Activated naive CD8-positive, alpha-beta T cell treated with anti-CD3 and anti-CD28 coated beads for 36 hours (primary cell): Measurements from ENCODE around the gene ZFHX2. TPM values are rescaled to one million over a fixed set of nuclear protein-coding genes. Genes with fewer than 3 reads are reported as not detected.

Experiments
- DNase-seq: peaks from one replicate; pipeline ENCODE4 v3.0.0; 2021
- H3K27ac Mint-ChIP-seq: one replicate; pipeline ENCODE4 v1.8.0; 2022; ENCODE audit warnings: mild to moderate bottlenecking, moderate library complexity, mixed read lengths
- H3K27me3 Mint-ChIP-seq: one replicate; pipeline ENCODE4 v1.8.0; 2022; ENCODE audit warnings: mild to moderate bottlenecking, mixed read lengths
- H3K36me3 Mint-ChIP-seq: one replicate; pipeline ENCODE4 v1.8.0; 2021; ENCODE audit warnings: mild to moderate bottlenecking, mixed read lengths
- H3K4me1 Mint-ChIP-seq: one replicate; pipeline ENCODE4 v1.8.0; 2021; ENCODE audit warnings: mixed read lengths
- H3K4me3 Mint-ChIP-seq: one replicate; pipeline ENCODE4 v1.8.0; 2022; ENCODE audit warnings: mild to moderate bottlenecking, moderate library complexity, mixed read lengths
- H3K9me3 Mint-ChIP-seq: one replicate; pipeline ENCODE4 v1.8.0; 2022; ENCODE audit warnings: mixed read lengths
- total RNA-seq, 2 experiments: library from RNA; stranded (reverse); gene quantifications; one replicate each; pipeline ENCODE4 v1.2.3, GENCODE V29; 2021

ZFHX2 gene
- total RNA-seq, 2 experiments from 2014 or later = 0.85 to 1.1 TPM

- Mint-ChIP-seq H3K9me3 (no peaks in the 10 kb centered on the region), H3K27ac (no peak overlapping the region), H3K4me1 (no peaks in the 10 kb centered on the region), H3K4me3 (no peak overlapping the region), H3K36me3 (no peaks in the 10 kb centered on the region), H3K27me3 (no peaks in the 10 kb centered on the region)
- DNase-seq = no peak
Measured at GRCh38 chr14:23525611-23526010, 26.0 kb downstream of the ZFHX2 start.

DNA sequence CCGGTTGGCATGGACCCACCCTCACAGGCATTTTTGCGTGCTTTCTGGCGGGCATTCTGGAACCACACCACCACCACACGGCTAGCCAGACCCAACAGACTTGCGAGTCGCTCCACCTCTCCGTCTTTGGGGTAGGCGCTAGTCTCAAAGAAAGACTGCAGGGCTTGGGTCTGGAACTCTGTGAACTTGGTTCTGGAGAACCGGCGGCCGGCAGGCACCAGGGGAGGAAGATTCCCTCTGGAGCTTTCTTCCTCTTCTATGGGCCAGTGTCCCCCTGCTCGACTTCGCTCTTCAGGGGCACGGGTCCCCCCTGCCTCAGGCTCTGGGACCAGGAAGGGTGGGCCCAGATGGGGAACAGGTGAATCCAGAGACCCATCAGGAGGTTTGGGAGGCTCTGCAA, 26.6 kb downstream of the ZFHX2 start:
- no peaks in the 10 kb centered on the region for H3K27me3 Mint-ChIP-seq
- H3K4me3 Mint-ChIP-seq = no peak overlapping the region
- H3K36me3 Mint-ChIP-seq = no peaks in the 10 kb centered on the region
- no peaks in the 10 kb centered on the region for H3K9me3 Mint-ChIP-seq
- no peak overlapping the region for H3K27ac Mint-ChIP-seq
- DNase-seq = no peak
- no peaks in the 10 kb centered on the region for H3K4me1 Mint-ChIP-seq

DNA sequence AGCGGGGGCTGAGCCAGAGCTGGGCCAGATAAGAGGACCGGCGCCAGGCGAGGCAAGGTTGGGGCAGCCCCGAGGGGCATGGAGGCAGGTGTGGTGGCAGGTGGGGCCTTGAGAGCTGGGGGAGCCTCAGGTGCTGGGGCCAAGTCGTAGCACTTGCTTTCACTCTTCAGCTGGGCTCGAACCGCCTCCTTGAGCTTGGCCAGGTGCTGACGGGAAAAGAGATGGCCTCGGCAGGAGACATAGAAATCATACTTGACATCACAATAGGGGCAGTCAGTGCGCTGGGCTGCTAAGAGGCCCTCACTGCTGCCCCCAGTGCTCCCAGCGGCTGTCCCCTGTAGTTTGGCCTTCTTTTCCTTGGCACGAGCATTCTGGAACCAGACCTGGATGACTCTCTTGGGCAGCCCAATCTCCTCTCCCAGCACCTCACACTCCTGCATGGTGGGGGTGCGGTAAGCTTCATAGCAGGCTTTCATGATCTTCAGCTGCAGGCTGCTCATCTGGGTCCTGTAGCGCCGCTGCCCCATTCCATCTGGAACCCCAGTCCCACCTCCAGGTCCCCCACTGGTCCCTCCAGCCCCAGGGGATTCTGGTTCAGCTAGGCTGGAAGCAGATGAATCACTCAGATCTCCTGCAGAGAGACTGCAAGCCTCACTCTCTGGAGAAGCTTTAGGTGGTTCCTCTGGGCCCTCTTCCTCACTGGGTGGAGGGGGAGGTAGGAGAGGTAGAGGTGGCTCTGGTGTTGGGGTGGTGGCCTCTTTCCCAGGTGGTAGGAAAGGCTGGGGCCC, 28.1 kb downstream of the ZFHX2 start:
- no peak overlapping the region for H3K27ac Mint-ChIP-seq
- no peak overlapping the region for H3K4me3 Mint-ChIP-seq
- no peaks in the 10 kb centered on the region for H3K9me3 Mint-ChIP-seq
- H3K36me3 Mint-ChIP-seq = no peaks in the 10 kb centered on the region
- no peaks in the 10 kb centered on the region for H3K4me1 Mint-ChIP-seq
- no peaks in the 10 kb centered on the region for H3K27me3 Mint-ChIP-seq
- DNase-seq = no peak

DNA sequence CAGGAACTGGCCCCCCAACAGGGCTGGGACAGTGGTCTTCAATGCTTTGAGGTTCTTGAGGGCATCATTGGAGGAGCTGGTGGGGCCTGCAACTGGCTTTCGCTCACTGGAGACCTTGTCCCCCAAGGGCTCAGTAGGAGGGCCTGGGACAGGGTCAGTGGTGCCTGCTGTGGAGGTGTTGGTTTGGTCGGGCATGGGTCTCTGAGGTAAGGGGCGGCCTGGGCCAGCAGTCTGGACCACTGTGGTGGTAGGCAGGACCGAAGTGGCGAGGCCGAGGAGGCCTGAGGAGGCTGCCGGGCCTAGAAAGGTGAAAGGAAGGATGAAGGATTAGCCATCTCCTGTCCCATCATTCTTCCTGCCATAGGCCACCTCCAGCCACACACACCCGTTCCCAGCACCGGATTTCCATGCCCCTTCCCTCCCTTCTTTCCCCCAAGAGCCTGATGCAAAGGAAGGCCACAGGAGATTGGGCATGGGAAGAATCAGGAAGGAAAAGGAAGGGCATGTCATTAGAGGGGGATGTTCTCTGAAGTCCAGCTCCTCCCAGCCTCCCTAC, 28.8 kb downstream of the ZFHX2 start:
- Mint-ChIP-seq H3K4me3 (no peak overlapping the region), H3K27ac (no peak overlapping the region), H3K9me3 (no peaks in the 10 kb centered on the region), H3K27me3 (no peaks in the 10 kb centered on the region), H3K4me1 (no peaks in the 10 kb centered on the region), H3K36me3 (no peaks in the 10 kb centered on the region)
- no peak for DNase-seq

- DNase-seq = no peak
- H3K9me3 Mint-ChIP-seq = no peaks in the 10 kb centered on the region
- no peaks in the 10 kb centered on the region for H3K36me3 Mint-ChIP-seq
- H3K27ac Mint-ChIP-seq = no peak overlapping the region
- no peaks in the 10 kb centered on the region for H3K4me1 Mint-ChIP-seq
- H3K4me3 Mint-ChIP-seq = no peak overlapping the region
- no peaks in the 10 kb centered on the region for H3K27me3 Mint-ChIP-seq
Measured at GRCh38 chr14:23521785-23522640, 29.6 kb downstream of the ZFHX2 start.

- no peak overlapping the region for H3K4me3 Mint-ChIP-seq
- no peaks in the 10 kb centered on the region for H3K36me3 Mint-ChIP-seq
- no peaks in the 10 kb centered on the region for H3K27me3 Mint-ChIP-seq
- no peaks in the 10 kb centered on the region for H3K4me1 Mint-ChIP-seq
- no peak overlapping the region for H3K27ac Mint-ChIP-seq
- H3K9me3 Mint-ChIP-seq = no peaks in the 10 kb centered on the region
- no peak for DNase-seq
Measured at GRCh38 chr14:23520899-23521533, 30.5 kb downstream of the ZFHX2 start.

DNA sequence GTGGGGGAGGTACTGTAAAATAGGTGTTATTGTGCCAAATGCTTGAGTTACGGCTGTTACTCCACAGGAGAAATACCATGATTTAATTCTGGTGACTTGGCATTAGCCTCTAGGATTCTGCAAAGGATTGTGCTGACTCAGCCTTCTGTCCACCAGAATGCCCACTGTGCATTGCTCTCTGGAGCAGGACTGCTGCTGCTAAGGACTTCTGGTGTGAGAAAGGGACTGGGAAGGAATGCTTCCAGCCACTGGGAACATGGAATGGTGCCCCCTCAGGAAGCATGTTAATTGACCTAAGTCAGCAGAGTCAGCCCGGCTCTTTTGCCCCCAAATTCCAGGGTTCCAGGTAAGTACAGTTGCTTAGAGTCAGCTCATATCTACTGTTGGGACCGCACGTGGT, 32.9 kb downstream of the ZFHX2 start:
- no peak for DNase-seq
- H3K4me3 Mint-ChIP-seq = no peak overlapping the region
- no peaks in the 10 kb centered on the region for H3K9me3 Mint-ChIP-seq
- no peaks in the 10 kb centered on the region for H3K36me3 Mint-ChIP-seq
- H3K27ac Mint-ChIP-seq = no peak overlapping the region
- no peaks in the 10 kb centered on the region for H3K4me1 Mint-ChIP-seq
- no peaks in the 10 kb centered on the region for H3K27me3 Mint-ChIP-seq

DNA sequence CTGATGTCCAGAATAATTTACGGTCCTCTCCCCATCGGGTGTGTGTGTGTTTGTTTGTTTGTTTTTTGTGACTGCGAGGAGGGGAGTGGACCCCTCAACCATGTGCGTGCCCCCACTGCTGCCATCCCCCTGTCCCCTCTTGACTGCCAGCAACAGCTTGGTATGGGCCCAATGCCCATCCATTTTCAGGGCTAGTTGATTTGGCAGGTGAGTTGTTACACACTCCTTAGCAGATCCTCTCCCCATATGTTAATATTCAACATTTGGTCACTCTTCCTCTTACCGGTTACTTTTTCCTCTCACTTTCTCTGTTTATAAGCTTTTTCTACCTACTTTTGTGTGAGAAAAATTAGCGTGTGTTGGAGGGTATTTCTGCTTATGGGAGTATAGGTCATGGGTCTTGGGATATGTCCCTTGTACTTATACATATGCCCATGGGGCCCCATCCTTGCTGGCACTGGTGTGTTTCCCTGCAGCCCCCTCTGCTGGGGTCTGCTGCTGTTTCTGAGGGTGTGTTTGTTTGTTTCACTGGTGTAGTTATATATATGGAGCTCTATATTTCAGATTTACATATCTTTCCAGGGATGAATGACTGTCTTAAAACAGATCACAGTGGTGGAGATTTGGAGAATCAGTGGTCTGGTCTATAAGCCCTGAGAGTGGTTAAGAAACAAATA, 33.8 kb downstream of the ZFHX2 start:
- Mint-ChIP-seq H3K36me3 (no peaks in the 10 kb centered on the region), H3K9me3 (no peaks in the 10 kb centered on the region), H3K27ac (peak overlapping the region; percentile 17)

GRCh38 chr14:23514644-23514957, 37.0 kb downstream of the ZFHX2 start:
- Mint-ChIP-seq H3K4me3 (no peak overlapping the region), H3K36me3 (no peaks in the 10 kb centered on the region), H3K27me3 (no peaks in the 10 kb centered on the region), H3K9me3 (no peaks in the 10 kb centered on the region), H3K4me1 (peaks cover 9% of the 10 kb centered on the region), H3K27ac (no peak overlapping the region)
- DNase-seq = no peak

More for the DNA sequence above, 33.8 kb downstream of the ZFHX2 start:
- no peaks in the 10 kb centered on the region for H3K4me1 Mint-ChIP-seq
- DNase-seq = no peak
- H3K4me3 Mint-ChIP-seq = no peak overlapping the region
- H3K27me3 Mint-ChIP-seq = no peaks in the 10 kb centered on the region

GRCh38 chr14:23513818-23514643, 37.5 kb downstream of the ZFHX2 start:
- Mint-ChIP-seq H3K4me1 (peaks cover 9% of the 10 kb centered on the region), H3K4me3 (no peak overlapping the region), H3K27me3 (no peaks in the 10 kb centered on the region), H3K9me3 (no peaks in the 10 kb centered on the region), H3K36me3 (no peaks in the 10 kb centered on the region), H3K27ac (no peak overlapping the region)
- no peak for DNase-seq

- Mint-ChIP-seq H3K27ac (no peak overlapping the region), H3K36me3 (no peaks in the 10 kb centered on the region), H3K4me3 (peak overlapping the region; percentile 5), H3K27me3 (no peaks in the 10 kb centered on the region), H3K4me1 (peaks cover 9% of the 10 kb centered on the region), H3K9me3 (no peaks in the 10 kb centered on the region)
- no peak for DNase-seq
Measured at GRCh38 chr14:23513005-23513817, 38.4 kb downstream of the ZFHX2 start.

GRCh38 chr14:23512156-23512555, 39.4 kb downstream of the ZFHX2 start:
- DNase-seq = no peak
- Mint-ChIP-seq H3K4me3 (peak overlapping the region; percentile 67), H3K9me3 (no peaks in the 10 kb centered on the region), H3K27me3 (no peaks in the 10 kb centered on the region), H3K4me1 (peaks cover 9% of the 10 kb centered on the region), H3K36me3 (no peaks in the 10 kb centered on the region), H3K27ac (peak overlapping the region; percentile 50)

DNA sequence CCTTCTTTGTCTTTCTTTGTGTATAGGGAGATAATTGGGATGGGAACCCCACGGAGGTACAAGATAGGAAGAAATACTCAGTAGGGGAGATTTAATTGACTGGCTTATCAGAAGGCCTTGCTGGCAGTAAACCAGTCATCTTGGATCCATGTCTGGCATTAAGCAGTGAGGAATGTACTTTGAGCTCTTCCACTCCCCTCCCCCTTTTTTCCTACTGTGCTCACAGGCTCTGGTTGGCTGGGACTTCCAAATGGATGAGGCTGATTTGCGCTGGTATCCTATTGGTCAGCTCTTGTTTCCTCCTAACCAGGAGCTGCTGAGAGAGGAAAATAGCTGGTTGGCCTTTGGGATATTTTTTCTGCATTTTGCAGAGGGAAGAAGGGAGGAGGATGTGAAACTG, 57.3 kb downstream of the ZFHX2 start:
- Mint-ChIP-seq H3K9me3 (no peaks in the 10 kb centered on the region), H3K4me3 (no peak overlapping the region), H3K27me3 (no peaks in the 10 kb centered on the region), H3K4me1 (no peaks in the 10 kb centered on the region), H3K27ac (no peak overlapping the region), H3K36me3 (no peaks in the 10 kb centered on the region)
- DNase-seq = no peak
